Measurements from ENCODE around the gene RPL21.

The RPL21 gene

GRCh38 chr13:27258637-27259386 is 7.5 kb downstream of the RPL21 start:
- no peak for DNase-seq (ENCODE audit: low spot score)

- DNase-seq (ENCODE audit: low spot score), result no peak
Measured at GRCh38 chr13:27259831-27260230, 8.5 kb downstream of the RPL21 start.

- no peak for DNase-seq (ENCODE audit: low spot score)
Measured at GRCh38 chr13:27261396-27261795, 10.0 kb downstream of the RPL21 start.

GRCh38 chr13:27263438-27263837 is 12.1 kb downstream of the RPL21 start:
- DNase-seq (ENCODE audit: low spot score), result no peak

GRCh38 chr13:27264181-27264580 is 12.8 kb downstream of the RPL21 start:
- DNase-seq (ENCODE audit: low spot score), result no peak

- DNase-seq (ENCODE audit: low spot score), result no peak
Measured at GRCh38 chr13:27264648-27265047, 13.3 kb downstream of the RPL21 start.

- no peak for DNase-seq (ENCODE audit: low spot score)
Measured at GRCh38 chr13:27266917-27267316, 15.6 kb downstream of the RPL21 start.

GRCh38 chr13:27267596-27267995 is 16.2 kb downstream of the RPL21 start:
- DNase-seq (ENCODE audit: low spot score), result no peak

GRCh38 chr13:27269114-27269665 is 17.8 kb downstream of the RPL21 start:
- no peak for DNase-seq (ENCODE audit: low spot score)

GRCh38 chr13:27270594-27271520 is 19.5 kb downstream of the RPL21 start, which contains the start of gene RASL11A:
Gene RASL11A, plus strand, starts transcription at chr13:27270830. Its CDS starts 115 bp downstream, at chr13:27270945.
- DNase-seq (ENCODE audit: low spot score), result peak; percentile 60

- no peak for DNase-seq (ENCODE audit: low spot score)
Measured at GRCh38 chr13:27271570-27272096, 20.3 kb downstream of the RPL21 start.

GRCh38 chr13:27273658-27274425 is 22.5 kb downstream of the RPL21 start:
- DNase-seq (ENCODE audit: low spot score), result no peak

- DNase-seq (ENCODE audit: low spot score), result no peak
Measured at GRCh38 chr13:27274631-27275030, 23.3 kb downstream of the RPL21 start.

GRCh38 chr13:27276188-27276587 is 24.8 kb downstream of the RPL21 start:
- DNase-seq (ENCODE audit: low spot score), result no peak

GRCh38 chr13:27279506-27279905 is 28.1 kb downstream of the RPL21 start:
- no peak for DNase-seq (ENCODE audit: low spot score)

GRCh38 chr13:27280009-27280656 is 28.8 kb downstream of the RPL21 start:
- DNase-seq (ENCODE audit: low spot score), result no peak

GRCh38 chr13:27280841-27281240 is 29.5 kb downstream of the RPL21 start:
- no peak for DNase-seq (ENCODE audit: low spot score)

- DNase-seq (ENCODE audit: low spot score), result no peak
Measured at GRCh38 chr13:27281420-27281819, 30.1 kb downstream of the RPL21 start.

GRCh38 chr13:27283906-27284493 is 32.6 kb downstream of the RPL21 start:
- no peak for DNase-seq (ENCODE audit: low spot score)

GRCh38 chr13:27288392-27288791 is 37.0 kb downstream of the RPL21 start:
- DNase-seq (ENCODE audit: low spot score), result no peak
